T-helper 17 cell (primary cell): Measurements from ENCODE around the gene DNAJC28. TPM values are rescaled to one million over a fixed set of nuclear protein-coding genes. Genes with fewer than 3 reads are reported as not detected.
"Not testable (repeated sequence)": the region's sequence is repeated elsewhere in the genome, so short reads cannot be mapped to it uniquely, and the experiment has no call there.

Experiments used
- ATAC-seq: fragments of 150-1000 bp; cut with Tn5 transposase; 2 replicates; pipeline ENCODE4 v1.10.0; 2021; ENCODE audit warnings: mild to moderate bottlenecking, moderate library complexity
- DNase-seq, 3 donors: peaks; one replicate each; pipeline versions ENCODE4 v3.0.0 to v3.0.0-alpha.2; 2020 to 2021
- H3K9me3 ChIP-seq: one replicate; pipeline ENCODE4 v1.7.0; 2013; ENCODE audit warnings: low read length, mild to moderate bottlenecking; ENCODE audit not compliant: control insufficient read depth, poor library complexity, severe bottlenecking
- H3K27ac Mint-ChIP-seq: one replicate; pipeline ENCODE4 v1.8.0; 2022; ENCODE audit warnings: mild to moderate bottlenecking, moderate library complexity, mixed read lengths
- H3K27me3 Mint-ChIP-seq: one replicate; pipeline ENCODE4 v1.8.0; 2022; ENCODE audit warnings: mixed read lengths
- H3K36me3 Mint-ChIP-seq: one replicate; pipeline ENCODE4 v1.8.0; 2022; ENCODE audit warnings: low read depth, mixed read lengths
- H3K4me1 Mint-ChIP-seq: one replicate; pipeline ENCODE4 v1.8.0; 2022; ENCODE audit warnings: mild to moderate bottlenecking, mixed read lengths
- H3K4me3 Mint-ChIP-seq: one replicate; pipeline ENCODE4 v1.8.0; 2022; ENCODE audit warnings: mild to moderate bottlenecking, moderate library complexity, mixed read lengths
- total RNA-seq, 4 donors: library from RNA in 2 of 4; stranded (reverse) in 2 of 4; gene quantifications; one replicate each; pipeline ENCODE4 v1.2.3 and lab custom pipeline; 2022 to 2026

DNAJC28 gene
- total RNA-seq, 2 donors from 2014 or later: 0.47 TPM; not detected in 1

DNA sequence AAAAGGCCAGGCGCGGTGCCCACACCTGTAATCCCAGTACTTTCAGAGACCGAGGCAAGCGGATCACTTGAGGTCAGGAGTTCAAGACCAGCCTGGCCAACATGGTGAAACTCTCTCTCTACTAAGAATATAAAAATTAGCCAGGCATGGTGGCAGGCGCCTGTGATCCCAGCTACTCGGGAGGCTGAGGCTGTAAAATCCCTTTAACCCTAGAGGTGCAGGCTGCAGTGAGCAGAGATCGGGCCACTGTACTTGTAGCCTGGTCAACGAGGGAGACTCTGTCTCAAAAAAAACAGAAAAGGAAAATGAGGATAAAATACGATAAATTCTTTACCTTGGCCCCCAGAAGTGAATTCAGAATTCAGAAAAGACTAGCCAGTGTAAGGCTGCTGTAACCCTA lies 13.3 kb downstream of the DNAJC28 start:
- DNase-seq (no peak), ATAC-seq (no peak)
- no peaks in the 10 kb centered on the region for H3K36me3 Mint-ChIP-seq
- H3K9me3 ChIP-seq: no peaks in the 10 kb centered on the region
- peaks cover 20% of the 10 kb centered on the region for H3K4me1 Mint-ChIP-seq
- no peaks in the 10 kb centered on the region for H3K27me3 Mint-ChIP-seq
- H3K27ac Mint-ChIP-seq: peak overlapping the region; percentile 67
- H3K4me3 Mint-ChIP-seq: peak overlapping the region; percentile 90

- H3K9me3 ChIP-seq: no peaks in the 10 kb centered on the region
- peak overlapping the region; percentile 67 for H3K27ac Mint-ChIP-seq
- H3K4me3 Mint-ChIP-seq: peak overlapping the region; percentile 71
- DNase-seq: no peak
- no peaks in the 10 kb centered on the region for H3K36me3 Mint-ChIP-seq
- H3K27me3 Mint-ChIP-seq: no peaks in the 10 kb centered on the region
- peaks cover 20% of the 10 kb centered on the region for H3K4me1 Mint-ChIP-seq
- ATAC-seq: no peak
These were observed 14.4 kb downstream of the DNAJC28 start for GRCh38 chr21:33477066-33477465.

- no peaks in the 10 kb centered on the region for H3K9me3 ChIP-seq
- H3K4me3 Mint-ChIP-seq: no peak overlapping the region
- H3K27me3 Mint-ChIP-seq: no peaks in the 10 kb centered on the region
- no peak for DNase-seq
- ATAC-seq: no peak
- peaks cover 12% of the 10 kb centered on the region for H3K4me1 Mint-ChIP-seq
- no peak overlapping the region for H3K27ac Mint-ChIP-seq
- H3K36me3 Mint-ChIP-seq: no peaks in the 10 kb centered on the region
These were observed 18.2 kb downstream of the DNAJC28 start for GRCh38 chr21:33473344-33473743.

DNA sequence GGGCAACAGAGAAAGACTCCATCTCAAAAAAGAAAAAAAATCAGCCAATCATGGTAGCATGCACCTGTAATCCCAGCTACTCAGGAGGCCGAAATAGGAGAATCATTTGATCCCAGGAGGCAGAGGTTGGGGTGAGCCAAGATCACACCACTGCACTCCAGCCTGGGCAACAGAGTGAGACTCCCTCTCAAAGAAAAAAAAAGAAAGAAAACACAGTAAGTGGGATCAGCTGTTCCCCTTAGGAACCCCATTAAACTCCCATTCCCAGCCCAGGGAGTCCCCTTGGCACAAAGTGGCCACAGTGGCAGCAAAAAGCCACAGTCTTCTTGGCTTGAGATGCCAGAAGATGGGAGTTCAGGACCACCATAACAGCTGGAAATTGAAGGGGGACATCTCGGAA lies 20.8 kb downstream of the DNAJC28 start:
- Mint-ChIP-seq H3K4me3 (no peak overlapping the region), H3K36me3 (no peaks in the 10 kb centered on the region), H3K27me3 (no peaks in the 10 kb centered on the region), H3K27ac (no peak overlapping the region), H3K4me1 (peaks cover 8% of the 10 kb centered on the region)
- no peaks in the 10 kb centered on the region for H3K9me3 ChIP-seq
- DNase-seq (no peak), ATAC-seq (no peak)

DNA sequence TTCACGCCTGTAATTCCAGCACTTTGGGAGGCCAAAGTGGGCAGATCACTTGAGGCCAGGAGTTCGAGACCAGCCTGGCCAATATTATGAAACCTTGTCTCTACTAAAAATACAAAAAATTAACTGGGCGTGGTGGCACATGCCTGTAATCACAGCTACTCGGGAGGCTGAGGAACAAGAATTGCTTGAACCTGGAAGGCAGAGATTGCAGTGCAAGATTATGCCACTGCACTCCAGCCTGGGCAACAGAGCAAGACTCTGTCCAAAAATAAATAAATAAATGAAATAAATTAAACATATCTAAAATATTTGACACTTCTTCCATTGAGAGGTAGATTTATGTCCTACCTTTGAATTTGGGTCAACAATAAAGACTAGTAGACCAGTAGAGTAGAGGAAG lies 22.3 kb downstream of the DNAJC28 start:
- H3K27ac Mint-ChIP-seq, H3K4me1 Mint-ChIP-seq, H3K36me3 Mint-ChIP-seq, ATAC-seq, H3K9me3 ChIP-seq, H3K4me3 Mint-ChIP-seq, DNase-seq, H3K27me3 Mint-ChIP-seq: not testable (repeated sequence)

DNA sequence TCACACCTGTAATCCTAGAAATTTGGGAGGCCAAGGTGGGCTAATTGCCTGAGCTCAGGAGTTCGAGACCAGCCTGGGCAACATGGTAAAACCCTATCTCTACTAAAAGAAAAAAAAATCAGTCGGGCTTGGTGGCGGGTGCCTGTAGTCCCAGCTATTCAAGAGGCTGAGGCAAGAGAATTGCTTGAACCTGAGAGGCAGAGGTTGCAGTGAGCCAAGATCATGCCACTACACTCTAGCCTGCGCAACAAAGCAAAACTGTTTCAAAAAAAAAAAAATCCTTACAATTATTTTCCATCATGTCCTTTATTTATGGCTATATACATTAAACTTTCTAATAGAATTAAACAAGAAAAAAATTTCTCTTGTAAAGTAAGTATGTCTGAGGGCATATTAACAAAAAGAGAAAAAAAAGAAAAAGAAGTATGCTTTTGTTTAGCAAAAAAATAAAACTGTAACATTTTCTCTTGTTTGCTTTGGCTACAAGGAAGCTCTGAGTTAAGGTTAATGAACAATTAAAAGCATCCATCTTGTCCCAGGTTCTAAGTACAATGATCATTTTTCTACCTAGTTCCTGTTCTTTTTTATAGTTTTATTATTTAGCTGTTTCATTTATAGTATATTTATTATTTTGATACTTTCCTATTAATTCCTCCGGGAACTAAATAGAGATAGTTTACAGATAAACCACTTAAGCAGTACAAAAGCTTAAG lies 29.8 kb downstream of the DNAJC28 start:
- H3K9me3 ChIP-seq: no peaks in the 10 kb centered on the region
- ATAC-seq (no peak), DNase-seq (no peak)
- Mint-ChIP-seq H3K4me1 (no peaks in the 10 kb centered on the region), H3K27ac (no peak overlapping the region), H3K4me3 (no peak overlapping the region), H3K36me3 (no peaks in the 10 kb centered on the region), H3K27me3 (no peaks in the 10 kb centered on the region)

GRCh38 chr21:33458861-33459260 lies 32.7 kb downstream of the DNAJC28 start:
- DNase-seq: no peak
- Mint-ChIP-seq H3K4me3 (no peak overlapping the region), H3K27me3 (no peaks in the 10 kb centered on the region), H3K36me3 (no peaks in the 10 kb centered on the region), H3K4me1 (no peaks in the 10 kb centered on the region), H3K27ac (no peak overlapping the region)
- H3K9me3 ChIP-seq: no peaks in the 10 kb centered on the region
- ATAC-seq: no peak

DNA sequence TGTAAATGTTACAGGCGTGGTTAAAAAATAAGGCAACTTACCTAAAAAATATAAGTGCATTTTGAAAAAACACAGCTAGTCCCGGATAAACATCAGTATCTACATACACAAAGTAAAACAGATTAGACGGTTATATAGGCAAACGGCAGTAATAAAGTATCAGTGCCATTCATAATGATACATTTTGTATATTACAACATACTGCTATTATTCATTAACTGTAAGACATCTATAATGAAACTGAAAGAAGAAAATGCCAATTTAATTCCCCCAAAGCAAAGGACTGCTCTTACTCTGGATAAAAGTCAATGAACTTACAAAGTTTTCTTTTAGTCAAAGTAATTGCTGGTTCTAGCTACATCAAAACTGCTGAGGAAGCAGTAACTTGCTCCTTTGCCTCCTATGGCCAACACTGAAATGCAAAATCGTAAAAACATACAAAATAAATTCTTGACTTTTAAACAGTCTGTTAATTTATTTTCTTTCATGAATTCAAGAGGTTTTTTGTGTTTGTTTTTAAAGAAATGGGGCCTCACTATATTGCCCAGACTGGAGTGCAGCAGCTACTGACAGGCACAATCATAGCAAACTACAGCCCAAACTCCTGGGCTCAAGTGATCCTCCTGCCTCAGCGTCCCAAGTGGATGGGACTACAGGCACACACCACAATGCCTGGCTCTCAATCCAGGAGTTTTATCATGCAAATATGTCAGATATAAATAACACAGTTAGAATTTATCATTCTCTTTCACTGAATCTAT lies 35.6 kb downstream of the DNAJC28 start:
- Mint-ChIP-seq H3K36me3 (peaks cover 7% of the 10 kb centered on the region), H3K4me1 (peaks cover 9% of the 10 kb centered on the region), H3K4me3 (no peak overlapping the region), H3K27ac (no peak overlapping the region), H3K27me3 (no peaks in the 10 kb centered on the region)
- DNase-seq (no peak), ATAC-seq (no peak)
- no peaks in the 10 kb centered on the region for H3K9me3 ChIP-seq

DNA sequence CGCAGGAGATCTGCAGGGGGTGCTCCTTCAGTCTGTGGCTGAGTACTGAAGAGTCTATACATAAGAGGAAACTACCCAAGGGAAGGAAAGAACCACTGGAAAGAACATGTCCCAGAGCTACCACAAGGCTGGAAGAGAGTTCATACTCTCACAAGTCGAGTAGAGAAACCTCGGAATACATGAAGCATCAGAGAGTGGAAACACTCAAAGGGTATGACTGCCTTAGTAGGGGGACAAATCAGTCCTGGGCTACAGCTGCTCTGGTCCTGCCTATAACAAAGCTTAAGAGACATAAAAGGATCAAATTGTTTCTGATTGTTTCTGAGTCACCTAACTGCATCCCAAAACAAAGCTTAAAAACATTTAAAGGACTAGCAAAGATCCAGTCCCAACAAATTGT lies 39.2 kb downstream of the DNAJC28 start:
- H3K4me3 Mint-ChIP-seq: no peak overlapping the region
- H3K27ac Mint-ChIP-seq: peak overlapping the region; percentile 45
- no peaks in the 10 kb centered on the region for H3K9me3 ChIP-seq
- peaks cover 10% of the 10 kb centered on the region for H3K36me3 Mint-ChIP-seq
- H3K4me1 Mint-ChIP-seq: peaks cover 9% of the 10 kb centered on the region
- no peak for DNase-seq
- ATAC-seq: no peak
- H3K27me3 Mint-ChIP-seq: no peaks in the 10 kb centered on the region

DNA sequence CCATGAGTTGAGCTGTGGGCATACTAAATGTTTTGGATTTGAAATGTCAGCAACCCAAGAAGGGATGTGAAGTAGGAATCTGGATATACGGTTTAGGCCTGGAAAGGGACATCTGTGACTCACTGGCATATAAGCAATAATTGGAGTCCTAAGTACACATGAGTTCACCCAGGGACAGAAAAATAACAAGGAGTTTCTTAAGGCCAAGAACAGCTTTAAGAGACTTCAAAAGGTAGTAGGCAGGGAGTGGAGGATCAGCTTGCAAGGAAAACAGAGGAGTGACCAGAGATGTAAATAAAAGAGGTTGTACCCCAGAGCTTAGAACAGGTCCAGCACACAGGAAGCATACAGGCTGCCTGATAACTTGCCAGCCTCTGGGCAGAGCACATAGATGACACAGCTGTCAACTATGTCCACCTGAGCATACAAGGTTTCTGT lies 39.9 kb downstream of the DNAJC28 start:
- no peak for ATAC-seq
- H3K9me3 ChIP-seq: no peaks in the 10 kb centered on the region
- no peak overlapping the region for H3K4me3 Mint-ChIP-seq
- no peak for DNase-seq
- H3K4me1 Mint-ChIP-seq: peaks cover 9% of the 10 kb centered on the region
- peak overlapping the region; percentile 45 for H3K27ac Mint-ChIP-seq
- H3K27me3 Mint-ChIP-seq: no peaks in the 10 kb centered on the region
- peaks cover 10% of the 10 kb centered on the region for H3K36me3 Mint-ChIP-seq

- Mint-ChIP-seq H3K27me3 (no peaks in the 10 kb centered on the region), H3K36me3 (peaks cover 10% of the 10 kb centered on the region), H3K27ac (no peak overlapping the region), H3K4me1 (peaks cover 9% of the 10 kb centered on the region), H3K4me3 (no peak overlapping the region)
- ATAC-seq (no peak), DNase-seq (no peak)
- no peaks in the 10 kb centered on the region for H3K9me3 ChIP-seq
These were observed 41.9 kb downstream of the DNAJC28 start for GRCh38 chr21:33449616-33450015.

DNA sequence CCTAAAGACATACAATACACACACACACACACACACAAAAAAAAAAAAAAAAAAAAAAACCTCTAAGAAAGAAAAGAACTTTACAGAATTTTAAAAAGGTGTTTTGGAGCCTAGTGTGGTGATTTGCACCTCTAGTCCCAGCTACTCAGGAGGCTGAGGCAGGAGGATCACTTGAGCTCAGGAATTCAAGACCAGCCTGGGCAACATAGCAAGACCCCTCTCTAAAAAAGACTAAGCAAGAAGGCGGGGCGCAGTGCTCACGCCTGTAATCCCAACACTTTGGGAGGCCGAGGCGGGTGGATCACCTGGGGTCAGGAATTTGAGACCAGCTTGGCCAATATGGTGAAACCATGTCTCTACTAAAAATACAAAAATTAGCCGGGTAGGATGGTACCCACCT lies 44.9 kb downstream of the DNAJC28 start:
- not testable (repeated sequence) for H3K27ac Mint-ChIP-seq, H3K36me3 Mint-ChIP-seq, H3K9me3 ChIP-seq, H3K27me3 Mint-ChIP-seq, H3K4me3 Mint-ChIP-seq, DNase-seq, H3K4me1 Mint-ChIP-seq, ATAC-seq

DNA sequence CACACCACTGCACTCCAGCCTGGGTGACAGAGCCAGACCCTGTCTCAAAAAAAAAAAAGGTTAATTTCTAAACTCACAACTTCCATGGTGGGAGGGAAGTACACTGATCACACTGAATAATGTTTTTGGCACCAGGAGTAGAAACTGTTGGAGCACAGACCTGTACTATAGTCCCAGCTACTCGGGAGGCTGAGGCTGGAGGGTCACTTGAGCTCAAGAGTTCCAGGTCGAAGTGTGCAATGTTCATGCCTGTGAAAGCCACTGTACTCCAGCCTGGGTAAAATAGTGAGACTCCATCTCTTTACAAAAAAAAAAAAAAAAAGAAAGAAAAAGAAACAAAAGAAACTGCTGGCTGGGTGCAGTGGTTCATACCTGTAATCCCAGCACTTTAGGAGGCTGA lies 47.0 kb downstream of the DNAJC28 start:
- H3K9me3 ChIP-seq: no peaks in the 10 kb centered on the region
- Mint-ChIP-seq H3K27ac (peak overlapping the region; percentile 47), H3K4me1 (peaks cover 4% of the 10 kb centered on the region), H3K36me3 (peaks cover 2% of the 10 kb centered on the region), H3K27me3 (no peaks in the 10 kb centered on the region), H3K4me3 (no peak overlapping the region)
- DNase-seq: no peak
- ATAC-seq: no peak

- H3K4me3 Mint-ChIP-seq: no peak overlapping the region
- no peak overlapping the region for H3K27ac Mint-ChIP-seq
- no peak for ATAC-seq
- no peak for DNase-seq
- no peaks in the 10 kb centered on the region for H3K9me3 ChIP-seq
- peaks cover 3% of the 10 kb centered on the region for H3K36me3 Mint-ChIP-seq
- H3K27me3 Mint-ChIP-seq: no peaks in the 10 kb centered on the region
- H3K4me1 Mint-ChIP-seq: peaks cover 4% of the 10 kb centered on the region
These were observed 48.3 kb downstream of the DNAJC28 start for GRCh38 chr21:33443194-33443593.
